Neural cell (in vitro differentiated cells): ENCODE measurements around the gene KIF6. TPM values are rescaled to one million over a fixed set of nuclear protein-coding genes. Genes with fewer than 3 reads are reported as not detected.

Experiments used
- H2AFZ ChIP-seq: fragments of 200-600, 300-800 bp; sonication (generic), shearing (Covaris generic); 2 replicates; pipeline ENCODE4 v1.6.0; 2014; ENCODE audit warnings: low read depth, mild to moderate bottlenecking, antibody characterized with exemption, low read length, moderate library complexity
- H3F3A ChIP-seq: fragments of 200-600 bp; shearing (Covaris generic); 2 replicates; pipeline ENCODE4 v1.6.1; 2016; ENCODE audit warnings: mild to moderate bottlenecking, moderate library complexity, mixed read lengths, antibody characterized with exemption, low read length; ENCODE audit not compliant: insufficient read depth, poor library complexity, severe bottlenecking
- H3K27ac ChIP-seq: fragments of 200-600, 300-800 bp; sonication (generic), shearing (Covaris generic); 2 replicates; pipeline ENCODE4 v1.5.1; 2014; ENCODE audit warnings: mild to moderate bottlenecking, low read length, moderate library complexity
- H3K27me3 ChIP-seq: fragments of 300-800, 200-600 bp; sonication (generic), shearing (Covaris generic); 2 replicates; pipeline ENCODE4 v1.6.0; 2014; ENCODE audit warnings: mild to moderate bottlenecking, low read depth, low read length, moderate library complexity; ENCODE audit not compliant: insufficient read depth
- H3K36me3 ChIP-seq: fragments of 300-800, 200-600 bp; sonication (generic), shearing (Covaris generic); 2 replicates; pipeline ENCODE4 v1.5.1; 2014; ENCODE audit warnings: mild to moderate bottlenecking, antibody characterized with exemption, low read length, moderate library complexity; ENCODE audit not compliant: insufficient read depth
- H3K4me2 ChIP-seq: fragments of 300-800, 200-600 bp; sonication (generic), shearing (Covaris generic); 2 replicates; pipeline ENCODE4 v1.6.0; 2014; ENCODE audit warnings: mild to moderate bottlenecking, low read length
- H3K4me3 ChIP-seq: fragments of 300-800, 200-600 bp; sonication (generic), shearing (Covaris generic); 2 replicates; pipeline ENCODE4 v1.5.1; 2014; ENCODE audit warnings: mild to moderate bottlenecking, low read length, moderate library complexity
- H3K79me2 ChIP-seq: fragments of 200-600 bp; shearing (Covaris generic); replicated peaks from 2 replicates; pipeline ENCODE4 v1.6.0; 2014; ENCODE audit warnings: mild to moderate bottlenecking, low read length, moderate library complexity; ENCODE audit not compliant: insufficient read depth
- H3K9ac ChIP-seq: fragments of 300-800, 200-600 bp; sonication (generic), shearing (Covaris generic); 2 replicates; pipeline ENCODE4 v1.6.1; 2016; ENCODE audit warnings: mild to moderate bottlenecking, low read length, mixed read lengths
- H3K9me2 ChIP-seq: fragments of 200-600 bp; shearing (Covaris generic); 2 replicates; pipeline ENCODE4 v1.6.1; 2016; ENCODE audit warnings: mild to moderate bottlenecking, low read length, mixed read lengths; ENCODE audit not compliant: insufficient read depth
- H3K9me3 ChIP-seq: fragments of 200-600, 300-800 bp; sonication (generic), shearing (Covaris generic); 2 replicates; pipeline ENCODE4 v1.6.1; 2016; ENCODE audit warnings: mild to moderate bottlenecking, mixed run types, low read length, moderate library complexity, mixed read lengths
- H4K20me1 ChIP-seq: fragments of 200-600 bp; shearing (Covaris generic); 2 replicates; pipeline ENCODE4 v1.6.1; 2016; ENCODE audit warnings: mild to moderate bottlenecking, mixed run types; ENCODE audit not compliant: insufficient read depth
- CTCF ChIP-seq: fragments of 450-650 bp; IDR thresholded peaks from 2 replicates; pipeline ENCODE4 v1.5.1; 2014; ENCODE audit warnings: antibody characterized with exemption, mild to moderate bottlenecking, moderate library complexity; ENCODE audit not compliant: poor library complexity, severe bottlenecking
- EP300 ChIP-seq: fragments of 450-650 bp; conservative IDR thresholded peaks from 2 replicates; pipeline ENCODE4 v1.6.1; 2014; ENCODE audit warnings: antibody characterized with exemption, mild to moderate bottlenecking, moderate library complexity; ENCODE audit not compliant: poor library complexity, severe bottlenecking
- EZH2 ChIP-seq: fragments of 200-600, 300-800 bp; shearing (Covaris generic), sonication (generic); IDR thresholded peaks from 2 replicates; pipeline ENCODE4 v1.6.1; 2014; ENCODE audit warnings: antibody characterized with exemption, low read length, borderline replicate concordance, mild to moderate bottlenecking; ENCODE audit not compliant: insufficient read depth, poor library complexity, severe bottlenecking
- MXI1 ChIP-seq: fragments of 450-650 bp; conservative IDR thresholded peaks from 2 replicates; pipeline ENCODE4 v1.6.1; 2014; ENCODE audit warnings: antibody characterized with exemption, mild to moderate bottlenecking; ENCODE audit not compliant: poor library complexity, severe bottlenecking
- POLR2AphosphoS5 ChIP-seq: IDR thresholded peaks from 2 replicates; pipeline ENCODE4 v1.6.1; 2012
- RAD21 ChIP-seq: fragments of 450-650 bp; conservative IDR thresholded peaks from 2 replicates; pipeline ENCODE4 v1.6.1; 2014; ENCODE audit warnings: antibody characterized with exemption, mild to moderate bottlenecking, moderate library complexity
- SMC3 ChIP-seq: fragments of 450-650 bp; conservative IDR thresholded peaks from 2 replicates; pipeline ENCODE4 v1.6.1; 2014; ENCODE audit warnings: antibody characterized with exemption, mild to moderate bottlenecking, moderate library complexity; ENCODE audit not compliant: poor library complexity
- TAF1 ChIP-seq: IDR thresholded peaks from 2 replicates; pipeline ENCODE4 v1.6.1; 2012; ENCODE audit warnings: low read depth
- polyA plus RNA-seq: library from polyadenylated mRNA; depleted of rRNA; stranded (reverse); fragments of >200 nt; gene quantifications from 2 replicates; pipeline ENCODE4 v1.2.3, GENCODE V29; 2014
- TF ChIP-seq, protein P1 (sequence below): IDR thresholded peaks from 2 replicates; pipeline ENCODE4 v1.6.1; 2012; ENCODE audit warnings: borderline replicate concordance

The KIF6 gene
- polyA plus RNA-seq, 1 donor from 2014 or later: 2.1 TPM

GRCh38 chr6:39520916-39521315 is 204.3 kb downstream of the KIF6 start:
- H3K9ac ChIP-seq: no peak overlapping the region
- no peaks in the 10 kb centered on the region for H3K27me3 ChIP-seq
- no peaks in the 10 kb centered on the region for H3K79me2 ChIP-seq
- H3K9me3 ChIP-seq: no peaks in the 10 kb centered on the region
- no peaks in the 10 kb centered on the region for H4K20me1 ChIP-seq
- H3K4me3 ChIP-seq: no peak overlapping the region
- no peak overlapping the region for H3K4me2 ChIP-seq
- no peaks in the 10 kb centered on the region for H3F3A ChIP-seq
- no peak overlapping the region for H2AFZ ChIP-seq
- no peak overlapping the region for H3K27ac ChIP-seq
- no peaks in the 10 kb centered on the region for H3K36me3 ChIP-seq
- no peaks in the 10 kb centered on the region for H3K9me2 ChIP-seq
- TF ChIP-seq TAF1 (no peak), SMC3 (no peak)

- Histone ChIP-seq H3K79me2 (no peaks in the 10 kb centered on the region), H3K27me3 (no peaks in the 10 kb centered on the region), H3K9me2 (no peaks in the 10 kb centered on the region), H3K4me3 (no peak overlapping the region), H3K9me3 (no peaks in the 10 kb centered on the region), H3K27ac (no peak overlapping the region), H3K36me3 (no peaks in the 10 kb centered on the region), H4K20me1 (no peaks in the 10 kb centered on the region), H2AFZ (no peak overlapping the region), H3F3A (no peaks in the 10 kb centered on the region), H3K9ac (no peak overlapping the region), H3K4me2 (no peak overlapping the region)
- no peak for TF ChIP-seq CTCF
- TF ChIP-seq EP300: no peak
- TF ChIP-seq EZH2: no peak
- no peak for TF ChIP-seq MXI1
- TF ChIP-seq, protein P1, sequence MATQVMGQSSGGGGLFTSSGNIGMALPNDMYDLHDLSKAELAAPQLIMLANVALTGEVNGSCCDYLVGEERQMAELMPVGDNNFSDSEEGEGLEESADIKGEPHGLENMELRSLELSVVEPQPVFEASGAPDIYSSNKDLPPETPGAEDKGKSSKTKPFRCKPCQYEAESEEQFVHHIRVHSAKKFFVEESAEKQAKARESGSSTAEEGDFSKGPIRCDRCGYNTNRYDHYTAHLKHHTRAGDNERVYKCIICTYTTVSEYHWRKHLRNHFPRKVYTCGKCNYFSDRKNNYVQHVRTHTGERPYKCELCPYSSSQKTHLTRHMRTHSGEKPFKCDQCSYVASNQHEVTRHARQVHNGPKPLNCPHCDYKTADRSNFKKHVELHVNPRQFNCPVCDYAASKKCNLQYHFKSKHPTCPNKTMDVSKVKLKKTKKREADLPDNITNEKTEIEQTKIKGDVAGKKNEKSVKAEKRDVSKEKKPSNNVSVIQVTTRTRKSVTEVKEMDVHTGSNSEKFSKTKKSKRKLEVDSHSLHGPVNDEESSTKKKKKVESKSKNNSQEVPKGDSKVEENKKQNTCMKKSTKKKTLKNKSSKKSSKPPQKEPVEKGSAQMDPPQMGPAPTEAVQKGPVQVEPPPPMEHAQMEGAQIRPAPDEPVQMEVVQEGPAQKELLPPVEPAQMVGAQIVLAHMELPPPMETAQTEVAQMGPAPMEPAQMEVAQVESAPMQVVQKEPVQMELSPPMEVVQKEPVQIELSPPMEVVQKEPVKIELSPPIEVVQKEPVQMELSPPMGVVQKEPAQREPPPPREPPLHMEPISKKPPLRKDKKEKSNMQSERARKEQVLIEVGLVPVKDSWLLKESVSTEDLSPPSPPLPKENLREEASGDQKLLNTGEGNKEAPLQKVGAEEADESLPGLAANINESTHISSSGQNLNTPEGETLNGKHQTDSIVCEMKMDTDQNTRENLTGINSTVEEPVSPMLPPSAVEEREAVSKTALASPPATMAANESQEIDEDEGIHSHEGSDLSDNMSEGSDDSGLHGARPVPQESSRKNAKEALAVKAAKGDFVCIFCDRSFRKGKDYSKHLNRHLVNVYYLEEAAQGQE: no peak
- no peak for TF ChIP-seq SMC3
- TF ChIP-seq POLR2AphosphoS5: no peak
- TF ChIP-seq TAF1: no peak
- TF ChIP-seq RAD21: no peak
Measured at GRCh38 chr6:39520411-39520810, 204.8 kb downstream of the KIF6 start.

GRCh38 chr6:39518221-39518620 is 207.0 kb downstream of the KIF6 start:
- TF ChIP-seq RAD21 (no peak), SMC3 (no peak), MXI1 (no peak)
- TF ChIP-seq, protein P1: no peak
- H3K4me2 ChIP-seq: no peak overlapping the region
- H3K4me3 ChIP-seq: no peak overlapping the region
- no peaks in the 10 kb centered on the region for H3K9me3 ChIP-seq
- H3K9ac ChIP-seq: no peak overlapping the region
- no peaks in the 10 kb centered on the region for H4K20me1 ChIP-seq
- no peaks in the 10 kb centered on the region for H3K79me2 ChIP-seq
- H3K27me3 ChIP-seq: no peaks in the 10 kb centered on the region
- no peaks in the 10 kb centered on the region for H3F3A ChIP-seq
- H3K9me2 ChIP-seq: no peaks in the 10 kb centered on the region
- no peak overlapping the region for H3K27ac ChIP-seq
- H3K36me3 ChIP-seq: no peaks in the 10 kb centered on the region
- no peak overlapping the region for H2AFZ ChIP-seq
